Hematopoietic multipotent progenitor cell treated with erythropoietin and hydrocortisone succinate and interleukin-3 and kit ligand, for 8 days (in vitro differentiated cells): ENCODE measurements around the gene FHOD3.
"Not testable (repeated sequence)": the region's sequence is repeated elsewhere in the genome, so short reads cannot be mapped to it uniquely, and the experiment has no call there.

ENCODE experiments used
- DNase-seq: peaks from one replicate; pipeline ENCODE4 v3.0.0-alpha.2; 2015

The FHOD3 gene

GRCh38 chr18:36688020-36688965 is 390.8 kb downstream of the FHOD3 start:
- DNase-seq: peak; percentile 86

GRCh38 chr18:36692371-36692770 is 394.9 kb downstream of the FHOD3 start:
- DNase-seq: no peak

- DNase-seq: no peak
These were observed 395.4 kb downstream of the FHOD3 start for GRCh38 chr18:36692921-36693332.

- no peak for DNase-seq
These were observed 396.6 kb downstream of the FHOD3 start for GRCh38 chr18:36693931-36694620.

GRCh38 chr18:36695806-36696205 is 398.3 kb downstream of the FHOD3 start:
- DNase-seq: no peak

- no peak for DNase-seq
These were observed 400.4 kb downstream of the FHOD3 start for GRCh38 chr18:36697905-36698304.

GRCh38 chr18:36700955-36701354 is 403.4 kb downstream of the FHOD3 start:
- DNase-seq: no peak

- no peak for DNase-seq
These were observed 405.0 kb downstream of the FHOD3 start for GRCh38 chr18:36702401-36703013.

GRCh38 chr18:36704156-36704555 is 406.6 kb downstream of the FHOD3 start:
- DNase-seq: no peak

GRCh38 chr18:36706134-36706881 is 408.8 kb downstream of the FHOD3 start:
- no peak for DNase-seq

GRCh38 chr18:36708366-36708765 is 410.9 kb downstream of the FHOD3 start:
- DNase-seq: no peak

- DNase-seq: no peak
These were observed 411.8 kb downstream of the FHOD3 start for GRCh38 chr18:36709315-36709714.

GRCh38 chr18:36711014-36711725 is 413.7 kb downstream of the FHOD3 start:
- DNase-seq: no peak

GRCh38 chr18:36711813-36712444 is 414.4 kb downstream of the FHOD3 start:
- peak; percentile 40 for DNase-seq

GRCh38 chr18:36714476-36714875 is 417.0 kb downstream of the FHOD3 start:
- DNase-seq: no peak

- no peak for DNase-seq
These were observed 420.1 kb downstream of the FHOD3 start for GRCh38 chr18:36717422-36718110.

GRCh38 chr18:36718705-36719328 is 421.3 kb downstream of the FHOD3 start:
- peak; percentile 98 for DNase-seq

GRCh38 chr18:36719630-36720029 is 422.1 kb downstream of the FHOD3 start:
- no peak for DNase-seq

- DNase-seq: not testable (repeated sequence)
These were observed 423.8 kb downstream of the FHOD3 start for GRCh38 chr18:36721351-36721750.

- no peak for DNase-seq
These were observed 426.7 kb downstream of the FHOD3 start for GRCh38 chr18:36724169-36724568.
